ENCODE data around the gene EBF3.

- TF ChIP-seq POLR2AphosphoS5 (IDR thresholded peaks at IDR 0.05; ENCODE audit: low read depth, low read length) (no peak), POLR2A (IDR thresholded peaks at IDR 0.05; ENCODE audit: low read depth, low read length) (no peak)
These were observed 155.7 kb downstream of the EBF3 start for GRCh38 chr10:129808092-129808983.

All from GM12892 (cell line).